VCaP (cell line): ENCODE data around the gene OR4D6.
"Not testable (repeated sequence)": the region's sequence is repeated elsewhere in the genome, so short reads cannot be mapped to it uniquely, and the experiment has no call there.

Source experiments
- H3K27ac ChIP-seq: fragments of 450-650 bp; 2 replicates; pipeline ENCODE4 v1.5.1; 2017
- CTCF ChIP-seq: fragments of 450-650 bp; conservative IDR thresholded peaks from 2 replicates; pipeline ENCODE4 v1.5.1; 2017; ENCODE audit warnings: mild to moderate bottlenecking, moderate library complexity

The OR4D6 gene

GRCh38 chr11:59426361-59427067 is 30.2 kb upstream of the OR4D6 start, which contains the start of gene OR5A2:
TSS of gene OR5A2 (minus strand) at chr11:59426413. CDS start at chr11:59422953, 3,460 bp downstream.
- no peak within 1 kb of the TSS for H3K27ac ChIP-seq
- no peak for TF ChIP-seq CTCF

- TF ChIP-seq CTCF: no peak
- no peak overlapping the region for H3K27ac ChIP-seq
Measured at GRCh38 chr11:59427068-59427382, 29.7 kb upstream of the OR4D6 start.

- peak; percentile 92 for TF ChIP-seq CTCF
- no peak overlapping the region for H3K27ac ChIP-seq
Measured at GRCh38 chr11:59429924-59430516, 26.7 kb upstream of the OR4D6 start.

GRCh38 chr11:59436169-59436568 is 20.6 kb upstream of the OR4D6 start, which contains the start of gene OR5A1:
TSS of gene OR5A1 (plus strand) at chr11:59436469. CDS start at chr11:59443169, 6,700 bp downstream.
- no peak for TF ChIP-seq CTCF

GRCh38 chr11:59437770-59438169 is 19.0 kb upstream of the OR4D6 start:
- TF ChIP-seq CTCF: no peak
- H3K27ac ChIP-seq: no peak overlapping the region

More at GRCh38 chr11:59436169-59436568, 20.6 kb upstream of the OR4D6 start, which contains the start of gene OR5A1:
- no peak within 1 kb of the TSS for H3K27ac ChIP-seq

- not testable (repeated sequence) for H3K27ac ChIP-seq
Measured at GRCh38 chr11:59445624-59446023, 11.1 kb upstream of the OR4D6 start.

- TF ChIP-seq CTCF: no peak
- no peak overlapping the region for H3K27ac ChIP-seq
Measured at GRCh38 chr11:59448484-59448883, 8.3 kb upstream of the OR4D6 start.

GRCh38 chr11:59459916-59460315 is 3.2 kb downstream of the OR4D6 start:
- TF ChIP-seq CTCF: no peak
- H3K27ac ChIP-seq: no peak overlapping the region
